Stimulated activated naive CD4-positive, alpha-beta T cell treated with Interleukin-2 at 50 U/mL for 16 hours (primary cell): Measurements from ENCODE around the gene UVRAG.

ENCODE experiments used
- DNase-seq: peaks from one replicate; lab custom pipeline; 2025; lab: John Stamatoyannopoulos, UW

Gene UVRAG

GRCh38 chr11:76170468-76170867, 355.5 kb downstream of the UVRAG start:
- no peak for DNase-seq

DNA sequence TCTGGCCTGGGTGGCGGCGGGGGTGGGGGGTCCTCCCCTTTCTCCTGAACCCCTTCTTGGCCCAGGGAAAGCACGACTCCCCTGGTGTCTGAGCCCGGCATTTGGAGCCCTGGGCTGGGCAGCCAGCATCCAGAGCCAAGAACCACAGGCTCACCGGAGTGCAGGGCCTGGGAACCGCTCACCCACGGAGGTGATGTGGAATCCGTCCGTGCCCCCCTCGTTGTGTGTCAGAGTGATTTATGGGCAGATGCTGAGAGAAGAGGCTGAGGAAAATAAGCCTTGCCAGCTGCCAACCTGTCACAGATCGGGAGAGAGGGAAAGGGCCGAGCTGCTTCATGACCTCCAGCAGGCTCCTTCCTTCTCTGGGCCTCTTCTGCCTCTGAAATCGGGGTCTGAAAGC, 357.6 kb downstream of the UVRAG start:
- no peak for DNase-seq

GRCh38 chr11:76173663-76174062, 358.7 kb downstream of the UVRAG start:
- no peak for DNase-seq

DNA sequence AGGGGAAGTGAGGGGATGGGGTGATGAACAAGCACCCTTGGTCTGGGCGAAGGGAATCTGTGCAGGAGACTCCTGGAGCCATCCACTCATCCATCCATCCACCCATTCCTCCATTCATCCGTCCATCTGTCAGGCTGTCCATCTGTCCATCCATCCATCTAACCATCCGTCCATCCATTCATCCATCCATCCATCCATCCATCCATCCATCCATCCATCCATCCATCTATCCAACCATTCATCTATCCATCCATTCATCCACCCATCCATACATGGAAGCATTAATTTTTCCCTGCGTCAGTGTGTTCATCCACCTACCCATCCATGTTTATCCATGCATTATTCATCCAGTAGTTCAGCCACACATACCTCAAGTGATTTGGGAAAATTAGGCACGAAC, 359.3 kb downstream of the UVRAG start:
- no peak for DNase-seq

DNA sequence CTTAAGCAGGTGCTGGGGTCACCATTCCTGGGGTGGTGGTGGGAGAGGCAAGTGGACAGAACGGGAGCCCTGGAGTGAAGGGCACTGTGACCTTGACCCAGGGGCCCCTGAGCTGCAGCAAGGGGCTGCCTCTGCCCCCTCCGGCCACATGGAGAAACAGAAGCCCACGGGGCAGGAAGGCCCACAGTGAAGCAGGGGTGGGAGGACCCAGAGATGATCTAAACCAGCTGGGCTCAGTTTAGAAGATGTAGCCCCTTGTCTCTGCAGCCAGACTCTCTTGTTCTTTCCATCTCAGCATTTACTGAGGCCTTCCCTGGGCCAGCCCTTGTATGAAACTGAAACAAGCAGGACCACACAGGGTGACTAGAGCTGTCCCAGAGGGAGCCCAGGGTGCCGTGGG, 360.8 kb downstream of the UVRAG start:
- no peak for DNase-seq

GRCh38 chr11:76176463-76176862, 361.5 kb downstream of the UVRAG start:
- no peak for DNase-seq

GRCh38 chr11:76177250-76177686, 362.3 kb downstream of the UVRAG start:
- DNase-seq, result no peak

GRCh38 chr11:76179147-76179546, 364.1 kb downstream of the UVRAG start:
- DNase-seq, result no peak

DNA sequence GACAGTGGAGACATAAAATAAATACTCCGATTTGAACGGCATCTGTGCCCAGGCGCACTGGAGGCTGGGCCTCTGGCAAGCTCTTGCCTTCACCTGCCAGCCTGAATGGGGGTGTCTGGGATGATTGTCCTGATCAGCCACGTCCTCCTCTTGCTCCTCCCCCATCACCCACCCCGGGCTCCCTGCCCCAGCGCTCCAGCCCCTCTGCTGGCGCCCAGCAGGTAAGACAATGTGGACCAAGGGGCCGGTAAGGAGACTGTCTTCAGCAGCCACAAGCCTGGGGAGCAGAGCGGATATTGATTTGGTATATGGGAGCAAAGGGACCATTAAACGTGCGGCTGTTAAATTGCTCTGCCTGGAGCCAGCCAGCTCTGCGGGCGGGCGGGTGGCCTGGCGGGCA, 366.4 kb downstream of the UVRAG start:
- no peak for DNase-seq

DNA sequence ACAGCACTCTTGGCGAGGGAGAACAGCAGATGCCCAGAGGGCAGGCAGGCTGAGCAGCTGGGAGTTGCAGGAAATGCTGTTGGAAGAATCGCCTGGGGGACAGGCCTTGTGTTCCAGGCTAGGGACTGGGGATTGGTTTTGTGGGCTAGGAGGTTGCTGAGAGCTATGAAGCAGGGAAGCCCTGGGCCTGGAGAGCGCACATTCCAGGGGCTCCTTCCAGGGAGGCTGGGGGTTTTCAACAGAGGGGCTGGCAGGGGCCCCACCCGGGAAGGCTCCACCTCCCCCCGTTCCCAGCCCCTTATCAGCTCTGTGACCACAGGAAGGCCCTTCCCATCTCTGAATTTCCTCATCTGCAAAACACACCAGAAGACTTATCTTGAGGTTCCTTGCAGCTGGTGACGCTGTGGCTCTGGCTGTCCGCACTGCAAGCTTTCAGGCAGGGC, 369.6 kb downstream of the UVRAG start:
- no peak for DNase-seq

GRCh38 chr11:76185511-76185910, 370.5 kb downstream of the UVRAG start:
- no peak for DNase-seq

DNA sequence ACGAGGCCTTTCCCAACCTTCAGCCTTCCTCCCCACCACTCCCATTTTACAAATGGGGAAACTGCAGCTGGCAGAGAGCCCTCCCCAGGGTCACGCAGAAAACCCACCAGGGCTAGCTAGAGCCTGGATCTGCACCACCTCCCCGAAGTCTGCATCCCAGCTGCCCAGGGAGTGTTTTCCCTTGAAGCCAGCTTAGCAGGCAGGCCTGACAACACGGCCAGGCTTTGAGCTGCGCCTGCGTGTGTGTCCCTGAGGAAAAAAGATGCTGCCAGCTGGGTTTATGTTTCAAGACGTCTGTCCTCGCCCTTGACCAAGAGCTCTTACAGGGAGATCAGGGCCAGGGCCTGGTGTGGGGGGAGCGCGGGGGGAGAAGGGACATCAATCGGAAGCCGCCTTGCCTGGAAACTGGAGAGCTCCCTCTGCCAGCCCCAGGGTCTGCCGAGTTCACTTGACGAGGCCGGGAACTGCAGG, 371.0 kb downstream of the UVRAG start:
- DNase-seq, result no peak

DNA sequence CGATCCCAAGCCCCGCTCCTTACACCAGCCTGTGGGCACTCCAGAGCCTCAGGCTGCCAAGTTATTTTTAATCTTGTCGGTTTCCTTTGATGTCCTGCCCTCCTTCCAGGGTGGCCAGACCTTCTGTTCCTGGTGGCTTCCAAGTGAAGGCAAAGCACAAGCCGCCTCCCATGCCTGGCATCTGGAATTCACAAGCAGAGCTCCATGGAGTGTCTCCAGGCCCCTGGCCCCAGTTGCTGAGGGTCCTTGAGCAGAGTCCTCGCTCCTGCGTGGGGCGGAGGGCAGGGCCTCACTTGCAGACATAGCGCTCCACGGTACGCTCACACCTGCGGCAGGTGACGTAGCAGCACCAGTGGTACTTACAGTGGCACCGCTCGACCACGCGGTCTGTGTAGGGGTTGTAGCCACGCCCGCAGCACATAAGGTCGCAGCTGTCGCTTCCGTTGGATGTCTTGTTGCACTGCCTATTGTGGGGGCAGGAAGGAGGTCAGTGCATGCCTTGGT, 371.8 kb downstream of the UVRAG start:
- no peak for DNase-seq

DNA sequence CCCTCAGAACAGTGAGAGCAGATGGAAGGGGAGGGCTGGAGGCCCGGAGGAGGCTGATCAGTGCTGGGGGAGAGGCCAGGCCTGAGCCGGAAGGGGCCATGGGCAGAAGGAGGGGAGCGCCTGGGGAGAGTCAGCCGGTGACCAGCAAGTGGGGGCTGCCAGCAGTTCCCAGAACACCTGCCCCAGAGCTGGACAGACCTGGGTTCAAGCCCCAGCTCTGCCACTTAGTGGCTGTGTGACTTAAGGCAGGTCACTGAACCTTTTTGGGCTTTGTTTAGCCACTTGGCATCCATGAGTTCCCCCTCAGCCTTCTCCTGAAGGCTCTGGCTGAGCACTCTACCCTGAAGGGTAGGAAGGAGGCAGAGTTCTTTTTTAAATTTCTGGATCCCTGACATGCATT, 373.9 kb downstream of the UVRAG start:
- DNase-seq, result no peak

DNA sequence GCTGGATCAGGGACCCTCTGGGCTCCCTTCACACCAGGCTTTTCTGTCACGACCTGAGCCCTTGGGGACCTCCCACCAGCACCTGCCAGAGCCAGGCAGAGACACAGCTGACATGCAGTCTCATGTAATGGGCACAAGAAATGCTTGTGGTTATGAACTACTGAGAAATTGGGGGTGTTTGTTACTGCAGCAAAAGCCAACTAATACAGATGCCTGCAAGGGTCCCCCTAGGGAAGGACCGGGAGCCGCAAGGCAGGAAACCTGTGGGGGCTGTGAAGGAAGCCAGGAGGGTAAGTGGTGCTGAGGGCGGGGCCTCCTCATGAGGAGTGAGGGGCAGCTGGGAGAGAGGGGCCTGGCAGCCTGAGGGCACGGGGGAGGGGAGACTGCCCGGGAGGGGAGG, 374.7 kb downstream of the UVRAG start:
- DNase-seq, result no peak

DNA sequence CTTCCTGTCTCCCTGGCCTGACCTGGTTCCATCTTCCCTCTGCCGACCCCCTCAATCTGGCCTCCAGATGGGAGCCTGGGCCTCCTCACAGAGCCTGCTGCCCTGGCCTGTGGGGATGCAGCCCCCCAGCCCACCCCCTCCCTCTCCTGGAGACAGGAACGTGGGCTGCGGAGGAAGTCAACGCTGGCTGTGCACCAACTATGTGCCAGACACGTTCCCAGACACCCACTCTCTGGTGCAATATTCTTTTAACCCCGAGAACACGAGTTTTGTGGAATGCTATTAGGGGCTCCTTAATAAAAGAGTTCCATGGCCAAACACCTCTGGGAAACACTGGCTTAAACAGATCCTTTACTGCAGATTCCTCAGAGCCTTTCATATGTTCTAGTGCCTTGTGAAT, 375.4 kb downstream of the UVRAG start:
- DNase-seq, result no peak
